Mucosa of rectum (tissue), 2 donors: ENCODE data around the gene CHD5.

Experiments used
- H3K27ac ChIP-seq, 2 donors: one replicate each; pipeline ENCODE4 v1.7.0; 2013; ENCODE audit warnings: inconsistent platforms in 2 of 2, low read depth in 2 of 2, low read length in 2 of 2
- H3K27me3 ChIP-seq, 2 donors: one replicate each; pipeline ENCODE4 v1.7.0; 2013; ENCODE audit warnings: low read length in 2 of 2; ENCODE audit not compliant: control insufficient read depth in 2 of 2, insufficient read depth in 2 of 2
- H3K36me3 ChIP-seq, 2 donors: one replicate each; pipeline ENCODE4 v1.7.0; 2013; ENCODE audit warnings: low read length in 2 of 2; ENCODE audit not compliant: control insufficient read depth in 2 of 2, insufficient read depth in 2 of 2
- H3K4me1 ChIP-seq, 2 donors: one replicate each; pipeline ENCODE4 v1.7.0; 2013; ENCODE audit warnings: low read length in 2 of 2, mild to moderate bottlenecking in 1 of 2; ENCODE audit not compliant: control insufficient read depth in 2 of 2, insufficient read depth in 2 of 2
- H3K4me3 ChIP-seq, 2 donors: one replicate each; pipeline ENCODE4 v1.7.0; 2013; ENCODE audit warnings: low read length in 2 of 2
- H3K9ac ChIP-seq, 2 donors: one replicate each; pipeline ENCODE4 v1.7.0; 2013; ENCODE audit warnings: low read length in 2 of 2, low read depth in 1 of 2, mild to moderate bottlenecking in 1 of 2
- H3K9me3 ChIP-seq, 2 donors: one replicate each; pipeline ENCODE4 v1.7.0; 2013; ENCODE audit warnings: low read length in 2 of 2; ENCODE audit not compliant: control insufficient read depth in 2 of 2
- donor health status: healthy.
- donor health status: Normal muscosa, but diverticular disease.

CHD5 gene

DNA sequence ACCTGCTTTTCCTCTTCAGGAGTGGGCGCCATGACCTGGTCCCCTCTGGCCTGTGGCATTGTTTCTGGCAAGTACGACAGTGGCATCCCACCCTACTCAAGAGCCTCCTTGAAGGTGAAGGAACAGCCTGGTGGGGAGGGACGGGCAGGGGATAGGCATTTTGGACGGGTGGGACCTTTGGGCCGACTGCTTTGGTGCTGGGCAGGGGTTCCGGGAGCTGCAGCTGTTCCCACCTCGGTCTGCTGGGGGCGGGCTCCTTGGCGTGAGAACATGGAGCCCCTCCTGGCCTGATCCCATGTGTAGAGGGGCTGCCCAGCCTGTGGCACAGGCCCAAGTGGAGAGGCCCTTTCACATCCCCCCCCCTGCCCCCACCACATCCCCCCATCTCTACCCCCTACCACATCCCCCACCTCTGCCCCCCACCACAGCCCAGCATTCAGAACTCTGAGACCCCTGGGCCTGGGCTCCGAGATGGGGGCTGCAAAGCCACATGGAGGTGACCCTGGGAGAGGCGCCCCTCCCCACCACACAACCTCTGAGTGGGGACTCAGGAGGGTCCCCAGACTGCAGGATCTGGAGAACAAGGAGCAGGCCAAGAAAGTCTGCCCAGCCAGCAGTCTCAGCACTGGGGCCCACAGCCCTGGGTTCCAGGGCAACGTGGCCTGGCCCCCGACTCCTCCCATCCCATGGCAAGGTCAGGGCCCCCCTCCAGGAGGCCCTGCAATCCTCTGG, 84.4 kb downstream of the CHD5 start:
- Histone ChIP-seq H3K9me3 (no peaks in the 10 kb centered on the region), H3K27me3 (no peaks in the 10 kb centered on the region), H3K9ac (no peak overlapping the region), H3K27ac (no peak overlapping the region), H3K4me3 (no peak overlapping the region), H3K36me3 (no peaks in the 10 kb centered on the region), H3K4me1 (no peaks in the 10 kb centered on the region)

DNA sequence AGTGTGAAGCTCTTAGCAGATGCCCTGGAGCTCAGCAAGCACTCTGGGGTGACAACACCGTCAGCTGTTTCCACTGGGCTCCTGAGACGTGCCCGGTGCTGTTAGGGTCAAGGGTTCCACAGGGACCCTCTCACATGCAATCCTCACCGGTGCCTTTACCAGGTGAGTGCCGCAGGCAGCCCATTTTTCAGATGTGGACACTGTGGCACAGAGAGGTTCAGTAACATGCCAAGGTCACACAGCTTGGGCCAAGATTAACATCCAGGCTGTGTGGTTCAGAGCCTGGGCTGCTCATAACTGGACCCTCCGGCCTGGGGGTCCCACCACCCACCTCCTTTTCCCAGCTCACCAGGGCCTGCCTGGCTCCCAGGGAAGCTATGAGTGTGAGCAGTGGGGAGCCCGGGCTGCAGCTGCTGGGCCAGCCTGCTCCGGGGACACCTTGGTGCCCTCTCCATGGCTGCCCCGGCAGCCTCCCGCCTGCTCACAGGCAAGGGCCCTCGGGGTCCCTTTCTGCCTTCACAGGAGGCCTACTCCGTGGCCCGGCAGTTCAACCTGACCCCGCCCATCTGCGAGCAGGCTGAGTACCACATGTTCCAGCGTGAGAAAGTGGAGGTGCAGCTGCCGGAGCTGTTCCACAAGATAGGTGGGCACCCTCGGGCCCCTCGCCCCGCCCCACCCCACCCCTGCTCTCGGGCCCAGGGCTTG, 85.2 kb downstream of the CHD5 start:
- Histone ChIP-seq H3K27me3 (no peaks in the 10 kb centered on the region), H3K27ac (no peak overlapping the region), H3K9ac (no peak overlapping the region), H3K4me1 (no peaks in the 10 kb centered on the region), H3K9me3 (no peaks in the 10 kb centered on the region), H3K36me3 (no peaks in the 10 kb centered on the region), H3K4me3 (no peak overlapping the region)

DNA sequence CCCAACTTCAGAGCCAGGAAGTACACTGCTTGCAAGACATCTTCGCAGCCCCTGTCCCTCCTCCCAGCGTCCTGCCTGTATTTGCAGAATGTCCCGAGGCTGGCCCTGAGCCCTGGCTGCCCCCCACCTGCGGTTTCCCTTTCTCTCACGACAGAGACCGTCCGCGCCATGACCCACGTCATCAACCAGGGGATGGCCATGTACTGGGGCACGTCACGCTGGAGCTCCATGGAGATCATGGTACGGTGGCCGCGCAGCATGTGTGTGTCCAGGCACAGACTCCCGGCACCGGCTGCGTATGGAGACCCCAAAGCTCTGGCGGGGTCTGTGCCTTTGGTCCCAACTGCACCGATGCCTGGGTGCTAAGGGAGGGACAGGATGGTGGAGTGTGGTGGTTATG, 85.9 kb downstream of the CHD5 start:
- Histone ChIP-seq H3K4me1 (no peaks in the 10 kb centered on the region), H3K9me3 (no peaks in the 10 kb centered on the region), H3K36me3 (no peaks in the 10 kb centered on the region), H3K9ac (no peak overlapping the region), H3K4me3 (no peak overlapping the region), H3K27me3 (no peaks in the 10 kb centered on the region), H3K27ac (no peak overlapping the region)

DNA sequence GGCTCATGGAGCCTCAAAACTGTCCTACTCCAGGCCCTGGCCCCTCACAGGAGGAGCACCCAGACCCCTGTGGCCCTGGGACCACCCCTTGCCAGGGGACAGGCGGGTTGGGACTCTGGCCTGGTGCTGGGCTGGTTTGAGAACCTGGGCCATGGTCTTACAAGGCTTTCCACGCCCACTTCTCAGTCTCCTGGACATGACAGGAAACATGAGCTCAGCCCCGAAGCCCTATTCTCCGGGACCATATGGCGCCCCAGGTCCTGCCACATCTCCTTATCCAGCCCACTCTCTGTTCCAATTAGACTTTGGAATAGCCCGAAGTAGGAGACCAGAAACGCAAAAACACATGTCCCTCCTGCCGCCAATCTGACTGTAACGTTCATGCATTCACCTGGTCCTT, 86.5 kb downstream of the CHD5 start:
- Histone ChIP-seq H3K9me3 (no peaks in the 10 kb centered on the region), H3K4me1 (no peaks in the 10 kb centered on the region), H3K27ac (no peak overlapping the region), H3K9ac (no peak overlapping the region), H3K36me3 (no peaks in the 10 kb centered on the region), H3K27me3 (no peaks in the 10 kb centered on the region), H3K4me3 (no peak overlapping the region)

DNA sequence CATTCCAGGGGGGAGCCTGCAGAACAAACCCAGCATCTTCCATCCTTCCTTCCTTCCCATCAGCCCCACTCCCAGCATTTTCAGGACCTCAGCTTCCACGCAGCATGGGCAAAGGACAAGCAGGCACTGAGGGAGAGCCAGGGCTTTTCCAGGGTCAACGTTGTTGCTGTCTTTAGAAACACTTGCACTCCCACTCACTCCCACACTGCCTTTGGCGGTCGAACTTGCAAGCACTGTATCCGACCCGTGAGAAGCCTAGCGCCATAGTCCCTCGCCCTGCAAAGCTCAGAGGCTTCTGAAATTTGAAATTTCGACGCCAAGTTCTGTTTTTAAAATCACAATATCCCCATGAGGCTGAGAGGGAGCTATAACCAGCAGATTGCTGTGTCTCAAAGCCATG, 87.0 kb downstream of the CHD5 start:
- Histone ChIP-seq H3K27me3 (no peaks in the 10 kb centered on the region), H3K4me3 (no peak overlapping the region), H3K4me1 (no peaks in the 10 kb centered on the region), H3K36me3 (no peaks in the 10 kb centered on the region), H3K9me3 (no peaks in the 10 kb centered on the region), H3K9ac (no peak overlapping the region), H3K27ac (no peak overlapping the region)

DNA sequence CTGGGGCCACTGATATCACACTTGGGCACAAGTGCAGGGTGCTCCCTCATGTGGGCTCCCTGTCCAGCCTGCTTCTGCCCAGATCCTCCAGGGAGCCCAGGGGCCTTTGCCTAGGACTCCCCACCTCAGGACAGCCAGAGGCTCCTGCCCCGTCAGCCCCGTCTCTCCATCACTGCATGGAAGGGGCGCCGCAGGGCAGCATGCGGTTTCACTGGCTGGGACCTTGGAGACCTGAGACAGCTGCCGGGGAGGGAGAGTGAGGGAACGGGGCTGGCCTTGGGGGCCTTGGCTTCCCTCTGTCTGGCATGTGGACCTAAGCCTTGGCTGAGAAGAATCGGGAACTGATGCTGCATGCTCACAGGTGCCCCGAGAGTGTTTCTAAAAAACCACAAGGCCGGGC, 87.9 kb downstream of the CHD5 start:
- H3K4me1 ChIP-seq: no peaks in the 10 kb centered on the region
- no peaks in the 10 kb centered on the region for H3K36me3 ChIP-seq
- H3K9ac ChIP-seq: no peak overlapping the region
- no peaks in the 10 kb centered on the region for H3K27me3 ChIP-seq
- H3K4me3 ChIP-seq: no peak overlapping the region
- H3K27ac ChIP-seq: no peak overlapping the region
- no peaks in the 10 kb centered on the region for H3K9me3 ChIP-seq

DNA sequence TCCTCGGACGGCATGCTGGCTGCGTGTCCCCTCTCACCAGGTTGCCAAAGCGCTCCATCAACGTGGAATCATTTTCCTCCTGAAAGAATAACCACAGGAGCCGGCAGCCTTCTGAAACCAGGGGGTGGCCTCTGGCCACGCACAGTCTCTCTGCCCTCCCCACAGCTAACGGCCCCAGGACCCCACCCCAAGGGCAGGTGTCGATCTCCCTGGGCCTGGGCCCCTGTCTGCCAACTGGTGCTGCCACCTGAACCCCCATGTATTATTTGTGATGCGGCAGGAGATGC, 88.4 kb downstream of the CHD5 start:
- H3K27ac ChIP-seq: no peak overlapping the region
- no peaks in the 10 kb centered on the region for H3K4me1 ChIP-seq
- no peak overlapping the region for H3K9ac ChIP-seq
- no peaks in the 10 kb centered on the region for H3K9me3 ChIP-seq
- no peak overlapping the region for H3K4me3 ChIP-seq
- no peaks in the 10 kb centered on the region for H3K36me3 ChIP-seq
- no peaks in the 10 kb centered on the region for H3K27me3 ChIP-seq

DNA sequence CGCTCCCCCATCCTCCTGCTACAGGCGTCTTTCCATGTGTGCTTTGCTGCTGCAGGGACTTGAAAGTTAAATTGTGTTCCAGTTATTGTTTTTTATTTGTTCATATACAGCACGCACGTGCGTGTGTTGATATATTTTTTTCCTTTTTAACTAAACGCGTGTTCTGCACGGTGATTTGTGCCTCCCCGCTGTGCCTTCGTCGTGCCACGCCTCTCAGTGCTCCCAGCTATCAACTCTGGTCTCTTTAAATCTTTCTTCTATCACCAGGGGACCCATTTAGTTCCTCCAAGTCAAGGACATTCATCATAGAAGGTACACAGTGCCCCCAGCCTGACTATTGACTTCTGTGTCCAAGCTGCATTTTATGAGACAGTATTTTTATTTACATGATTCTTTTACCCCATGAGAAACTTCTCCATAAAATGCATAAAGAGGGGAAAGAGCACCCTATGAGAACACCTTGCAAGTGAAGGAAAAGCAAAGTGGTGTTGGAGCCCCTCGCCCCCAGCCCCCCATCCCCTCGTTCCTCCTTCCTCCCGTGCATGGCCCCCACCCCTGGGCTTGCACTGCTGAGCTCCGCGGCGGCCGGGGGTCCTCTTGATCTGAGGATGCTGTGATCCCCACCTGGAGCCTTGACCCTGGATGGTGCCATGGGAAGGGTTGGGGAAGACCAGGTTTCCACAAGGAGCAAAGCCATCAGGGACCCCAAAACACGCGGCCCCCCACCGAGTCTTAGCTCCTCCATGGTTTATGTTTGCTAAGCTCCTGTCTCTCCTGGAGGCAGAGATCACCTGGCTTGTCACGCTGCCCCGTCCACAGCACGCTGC, 88.9 kb downstream of the CHD5 start:
- Histone ChIP-seq H3K9ac (no peak overlapping the region), H3K36me3 (no peaks in the 10 kb centered on the region), H3K27me3 (no peaks in the 10 kb centered on the region), H3K27ac (no peak overlapping the region), H3K4me3 (no peak overlapping the region), H3K4me1 (no peaks in the 10 kb centered on the region), H3K9me3 (no peaks in the 10 kb centered on the region)

DNA sequence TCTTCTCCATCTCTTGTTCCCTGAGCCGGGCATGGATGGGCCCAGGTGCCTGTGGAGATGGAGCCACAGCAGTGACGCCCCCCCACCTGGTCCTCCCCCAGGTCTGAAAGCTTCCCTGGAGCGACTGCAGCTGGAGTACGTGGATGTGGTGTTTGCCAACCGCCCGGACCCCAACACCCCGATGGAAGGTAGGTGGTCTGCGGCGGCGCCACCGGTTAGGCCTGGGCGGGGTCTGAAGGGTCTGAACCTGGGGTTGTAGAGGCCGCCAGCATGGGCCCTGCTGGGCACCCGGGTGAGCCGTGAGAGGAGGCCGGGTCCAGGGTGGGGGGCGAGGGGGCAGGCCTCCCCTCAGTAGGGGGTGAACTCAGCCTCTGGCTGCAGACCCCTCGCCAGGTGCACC, 89.8 kb downstream of the CHD5 start:
- Histone ChIP-seq H3K27me3 (no peaks in the 10 kb centered on the region), H3K27ac (no peak overlapping the region), H3K36me3 (no peaks in the 10 kb centered on the region)

DNA sequence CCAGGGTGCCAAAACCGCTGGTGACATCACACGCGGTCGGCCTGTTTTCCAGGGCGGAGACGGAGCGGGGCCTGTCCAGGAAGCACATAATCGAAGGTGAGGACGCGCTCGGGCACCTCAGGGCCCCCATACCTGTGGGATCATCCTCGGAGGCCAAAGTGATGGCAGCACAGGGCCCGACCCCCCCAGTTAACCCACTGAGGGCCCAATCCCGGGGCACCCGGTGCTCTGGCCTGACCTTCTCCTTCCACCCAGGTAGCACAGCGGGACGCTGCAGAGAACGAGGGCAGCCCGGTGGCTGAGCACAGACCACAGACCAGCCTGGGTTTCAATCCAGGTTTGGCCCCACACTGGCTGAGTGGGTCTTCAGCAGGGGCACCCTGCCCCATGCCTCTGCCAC, 91.2 kb downstream of the CHD5 start:
- Histone ChIP-seq H3K27me3 (no peaks in the 10 kb centered on the region), H3K36me3 (no peaks in the 10 kb centered on the region), H3K4me1 (no peaks in the 10 kb centered on the region), H3K9ac (no peak overlapping the region), H3K27ac (no peak overlapping the region), H3K4me3 (no peak overlapping the region), H3K9me3 (no peaks in the 10 kb centered on the region)

More for the DNA sequence above, 89.8 kb downstream of the CHD5 start:
- Histone ChIP-seq H3K9ac (no peak overlapping the region), H3K4me3 (no peak overlapping the region), H3K4me1 (no peaks in the 10 kb centered on the region), H3K9me3 (no peaks in the 10 kb centered on the region)
